ENCODE data around the gene ZSWIM5. TPM values are rescaled to one million over a fixed set of nuclear protein-coding genes. Genes with fewer than 3 reads are reported as not detected.

The ZSWIM5 gene
- total and polyA plus RNA-seq, 4 donors, result 0.67 to 2.9 (median 1.3) TPM

- no peaks in the 10 kb centered on the region for H3K36me3 ChIP-seq (ENCODE audit: control insufficient read depth in 4 of 4, insufficient read depth in 3 of 4, low read depth in 1 of 4, low read length in 3 of 4)
- no peak overlapping the region for H3K4me3 ChIP-seq (ENCODE audit: low read depth in 1 of 3, low read length in 3 of 3)
- H3K27ac ChIP-seq (ENCODE audit: low read depth in 1 of 2, low read length in 2 of 2), result no peak overlapping the region
- no peak for DNase-seq (ENCODE audit: low spot score)
- H3K27me3 ChIP-seq (ENCODE audit: control insufficient read depth in 4 of 4, insufficient read depth in 4 of 4, low read length in 3 of 4), result no peaks in the 10 kb centered on the region
- peaks cover 0 to 5% (median 0%) of the 10 kb centered on the region in 4 donors for H3K9me3 ChIP-seq (ENCODE audit: control insufficient read depth in 4 of 4, low read length in 3 of 4)
- no peaks in the 10 kb centered on the region for H3K4me1 ChIP-seq (ENCODE audit: control insufficient read depth in 4 of 4, insufficient read depth in 4 of 4, low read length in 3 of 4)
- WGBS, result 94% methylated on average over 5 of the region's 5 CpGs
- H3K9ac ChIP-seq (ENCODE audit: low read depth in 1 of 2, low read length in 2 of 2), result no peak overlapping the region
- TF ChIP-seq GABPA (IDR thresholded peaks at IDR 0.05 in 1 of 2, conservative IDR thresholded peaks at IDR 0.05 in 1 of 2) (no peak), YY1 (IDR thresholded peaks at IDR 0.05) (no peak), FOXA1 (IDR thresholded peaks at IDR 0.05) (no peak), ATF3 (IDR thresholded peaks at IDR 0.05) (no peak), REST (IDR thresholded peaks at IDR 0.05) (no peak), SP1 (IDR thresholded peaks at IDR 0.05) (no peak), HNF4G (IDR thresholded peaks at IDR 0.05) (no peak), FOXA2 (IDR thresholded peaks at IDR 0.05) (no peak), EGR1 (IDR thresholded peaks at IDR 0.05; ENCODE audit: low read depth in 2 of 2) (no peak), RXRA (IDR thresholded peaks at IDR 0.05) (no peak), HNF4A (conservative IDR thresholded peaks at IDR 0.05) (no peak), CTCF (IDR thresholded peaks at IDR 0.05; ENCODE audit: low read depth, low read length, missing input control) (no peak), MAX (IDR thresholded peaks at IDR 0.05) (no peak), JUND (IDR thresholded peaks at IDR 0.05) (no peak), TAF1 (conservative IDR thresholded peaks at IDR 0.05) (no peak)
Measured at GRCh38 chr1:45043094-45043493, 163.3 kb downstream of the ZSWIM5 start.

- Histone ChIP-seq H3K27ac (ENCODE audit: low read depth in 1 of 2, low read length in 2 of 2) (no peak overlapping the region), H3K9ac (ENCODE audit: low read depth in 1 of 2, low read length in 2 of 2) (no peak overlapping the region), H3K4me1 (ENCODE audit: control insufficient read depth in 4 of 4, insufficient read depth in 4 of 4, low read length in 3 of 4) (no peaks in the 10 kb centered on the region), H3K27me3 (ENCODE audit: control insufficient read depth in 4 of 4, insufficient read depth in 4 of 4, low read length in 3 of 4) (no peaks in the 10 kb centered on the region), H3K4me3 (ENCODE audit: low read depth in 1 of 3, low read length in 3 of 3) (no peak overlapping the region), H3K9me3 (ENCODE audit: control insufficient read depth in 4 of 4, low read length in 3 of 4) (peaks cover 0 to 5% (median 0%) of the 10 kb centered on the region in 4 donors), H3K36me3 (ENCODE audit: control insufficient read depth in 4 of 4, insufficient read depth in 3 of 4, low read depth in 1 of 4, low read length in 3 of 4) (no peaks in the 10 kb centered on the region)
- 98% methylated on average over 5 of the region's 5 CpGs for WGBS
- TF ChIP-seq REST (IDR thresholded peaks at IDR 0.05) (no peak), SP1 (IDR thresholded peaks at IDR 0.05) (no peak), TAF1 (conservative IDR thresholded peaks at IDR 0.05) (no peak), JUND (IDR thresholded peaks at IDR 0.05) (no peak)
- DNase-seq (ENCODE audit: low spot score), result no peak
Measured at GRCh38 chr1:45040297-45040696, 166.1 kb downstream of the ZSWIM5 start.

Measured in liver (tissue), 9 donors.